AG04449 (cell line): ENCODE measurements around the gene RBMS3.

ENCODE experiments used
- CTCF ChIA-PET: fragments of 350-600 bp; formaldehyde crosslinking; extraction: SDS; loops from one replicate; lab custom pipeline; 2021; ENCODE audit warnings: antibody characterized with exemption; lab: Yijun Ruan, JAX
- POLR2A ChIA-PET: fragments of 400-600, 350-600 bp; formaldehyde crosslinking; extraction: SDS; loops from one replicate; lab custom pipeline; 2020; ENCODE audit warnings: antibody characterized with exemption, inconsistent platforms; lab: Yijun Ruan, JAX
- DNase-seq: peaks from one replicate; pipeline ENCODE4 v3.0.0-alpha.2; 2010; ENCODE audit warnings: low read depth, low spot score
- H3K4me3 ChIP-seq: 2 replicates; pipeline ENCODE4 v1.5.1; 2011; ENCODE audit warnings: low read depth, mild to moderate bottlenecking, control low read depth, low read length
- CTCF ChIP-seq: IDR thresholded peaks from one replicate; pipeline ENCODE4 v1.5.1; 2011; ENCODE audit warnings: mild to moderate bottlenecking, moderate library complexity, low read length, control low read depth, inconsistent platforms; ENCODE audit not compliant: insufficient read depth; ENCODE audit errors: missing control alignments

RBMS3 gene

GRCh38 chr3:29976871-29977270 lies 696.0 kb downstream of the RBMS3 start:
- ChIA-PET CTCF (interaction anchor here (1.0 kb wide), 1 partner anchor 36 kb away, joined by 3 read pairs; no protein-coding TSS in a partner anchor), POLR2A (no interaction called here)
- TF ChIP-seq CTCF = no peak
- no peak for DNase-seq
- H3K4me3 ChIP-seq = no peak overlapping the region

GRCh38 chr3:29977360-29977759 lies 696.5 kb downstream of the RBMS3 start:
- DNase-seq = no peak
- TF ChIP-seq CTCF = no peak
- no peak overlapping the region for H3K4me3 ChIP-seq
- ChIA-PET CTCF (interaction anchor here (0.9 to 1.0 kb wide), 2 partner anchors 35 to 1124 kb away, joined by 3 read pairs; no protein-coding TSS in a partner anchor), POLR2A (no interaction called here)

GRCh38 chr3:29978036-29978435 lies 697.2 kb downstream of the RBMS3 start:
- no peak overlapping the region for H3K4me3 ChIP-seq
- DNase-seq = no peak
- no peak for TF ChIP-seq CTCF
- ChIA-PET CTCF (interaction anchor here (0.9 kb wide), 1 partner anchor 1125 kb away, joined by 3 read pairs; no protein-coding TSS in a partner anchor), POLR2A (no interaction called here)

- no peak for DNase-seq
- CTCF ChIA-PET = interaction anchor here (0.8 to 0.9 kb wide), 3 partner anchors 19 to 51 kb away, joined by 3 to 5 read pairs (median 4); no protein-coding TSS in a partner anchor
- H3K4me3 ChIP-seq = no peak overlapping the region
- POLR2A ChIA-PET = no interaction called here
- no peak for TF ChIP-seq CTCF
Observed at GRCh38 chr3:29991198-29991597, 710.3 kb downstream of the RBMS3 start.

- ChIA-PET CTCF (interaction anchor here (1.1 to 3.8 kb wide), 4 partner anchors 9 to 765 kb away, joined by 3 to 37 read pairs (median 3); no protein-coding TSS in a partner anchor), POLR2A (no interaction called here)
Observed at GRCh38 chr3:30002797-30003196, 721.9 kb downstream of the RBMS3 start.

GRCh38 chr3:30003741-30004140 lies 722.9 kb downstream of the RBMS3 start:
- H3K4me3 ChIP-seq = no peak overlapping the region
- DNase-seq = no peak
- ChIA-PET POLR2A (no interaction called here), CTCF (interaction anchor here (0.9 to 3.8 kb wide), 4 partner anchors 8 to 764 kb away, joined by 3 to 37 read pairs (median 3); no protein-coding TSS in a partner anchor)
- TF ChIP-seq CTCF = no peak

More at GRCh38 chr3:30002797-30003196, 721.9 kb downstream of the RBMS3 start:
- H3K4me3 ChIP-seq = no peak overlapping the region
- no peak for DNase-seq
- no peak for TF ChIP-seq CTCF
